NCI-H128 (cell line): ENCODE measurements around the gene DOCK3.
"Not testable (repeated sequence)": the region's sequence is repeated elsewhere in the genome, so short reads cannot be mapped to it uniquely, and the experiment has no call there.

Experiments
- DNase-seq: peaks from one replicate; lab custom pipeline; 2025; ENCODE audit not compliant: unreplicated experiment; lab: John Stamatoyannopoulos, UW

DOCK3 gene

DNA sequence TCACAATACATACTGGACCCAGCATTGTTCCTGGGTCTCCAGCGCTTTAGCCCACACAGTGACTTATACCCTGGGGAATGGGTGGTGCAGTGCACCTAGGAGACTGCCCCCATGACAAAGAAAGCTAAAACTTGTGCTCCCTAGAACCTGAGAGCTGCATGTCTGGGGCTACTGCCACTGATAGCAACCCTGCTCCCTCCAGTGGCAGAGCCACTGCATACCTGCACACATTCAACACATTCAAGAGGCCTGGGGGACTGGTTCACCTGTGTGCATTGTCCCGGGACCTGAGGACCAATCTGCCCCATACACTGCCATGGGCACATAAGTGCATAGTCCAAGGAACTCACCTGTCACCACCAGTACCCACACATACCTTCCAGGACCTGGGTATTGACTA, 407.6 kb downstream of the DOCK3 start:
- no peak for DNase-seq

GRCh38 chr3:51083490-51083889, 408.8 kb downstream of the DOCK3 start:
- DNase-seq: no peak

GRCh38 chr3:51092141-51092540, 417.4 kb downstream of the DOCK3 start:
- not testable (repeated sequence) for DNase-seq

DNA sequence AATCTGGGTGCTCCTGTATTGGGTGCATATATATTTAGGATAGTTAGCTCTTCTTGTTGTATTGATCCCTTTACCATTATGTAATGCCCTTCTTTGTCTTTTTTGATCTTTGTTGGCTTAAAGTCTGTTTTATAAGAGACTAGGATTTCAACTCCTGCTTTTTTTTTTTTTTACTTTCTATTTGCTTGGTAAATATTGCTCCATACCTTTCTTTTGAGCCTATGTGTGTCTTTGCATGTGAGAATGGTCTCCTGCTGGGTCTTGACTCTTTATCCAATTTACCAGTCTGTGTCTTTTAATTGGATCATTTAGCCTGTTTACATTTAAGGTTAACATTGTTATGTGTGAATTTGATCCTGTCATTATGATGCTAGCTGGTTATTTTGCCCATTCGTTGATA, 420.1 kb downstream of the DOCK3 start:
- DNase-seq: not testable (repeated sequence)

- DNase-seq: peak; percentile 3
Measured at GRCh38 chr3:51099794-51100535, 425.2 kb downstream of the DOCK3 start.

DNA sequence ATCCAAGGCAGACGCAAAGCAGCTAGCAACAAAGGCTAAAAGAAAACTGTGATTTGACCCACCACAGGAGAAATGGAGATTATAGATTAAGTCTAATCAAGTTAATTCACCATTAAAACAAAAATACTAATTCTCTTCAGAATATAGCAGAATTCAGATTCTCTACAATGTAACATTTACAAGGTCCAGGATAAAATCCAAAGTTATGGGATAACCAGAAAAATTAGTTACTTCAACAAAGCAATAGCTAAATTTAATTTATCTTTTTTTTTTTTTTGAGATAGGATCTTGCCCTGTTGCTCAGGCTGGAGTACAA, 425.8 kb downstream of the DOCK3 start:
- no peak for DNase-seq

DNA sequence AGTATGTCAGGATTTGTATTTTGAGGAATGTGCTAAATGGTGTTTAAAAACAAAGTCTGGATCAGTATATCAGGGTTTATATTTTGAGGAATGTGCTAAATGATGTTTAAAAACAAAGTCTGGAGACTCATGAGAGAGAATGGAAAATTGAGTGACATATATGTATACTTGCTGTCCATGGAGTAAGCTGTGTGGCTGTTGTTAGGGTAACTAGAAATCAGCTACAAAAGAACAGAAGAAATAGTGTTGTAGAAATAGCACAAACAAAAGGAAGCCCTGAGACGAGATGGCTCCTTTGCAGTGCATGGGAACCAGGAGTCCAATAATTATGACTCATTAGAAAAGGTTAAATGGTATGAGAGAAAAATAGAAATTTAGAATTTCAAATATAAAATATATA, 427.7 kb downstream of the DOCK3 start:
- DNase-seq: peak; percentile 0

- no peak for DNase-seq
Measured at GRCh38 chr3:51106242-51106876, 431.6 kb downstream of the DOCK3 start.

GRCh38 chr3:51110586-51110985, 435.9 kb downstream of the DOCK3 start:
- DNase-seq: no peak

DNA sequence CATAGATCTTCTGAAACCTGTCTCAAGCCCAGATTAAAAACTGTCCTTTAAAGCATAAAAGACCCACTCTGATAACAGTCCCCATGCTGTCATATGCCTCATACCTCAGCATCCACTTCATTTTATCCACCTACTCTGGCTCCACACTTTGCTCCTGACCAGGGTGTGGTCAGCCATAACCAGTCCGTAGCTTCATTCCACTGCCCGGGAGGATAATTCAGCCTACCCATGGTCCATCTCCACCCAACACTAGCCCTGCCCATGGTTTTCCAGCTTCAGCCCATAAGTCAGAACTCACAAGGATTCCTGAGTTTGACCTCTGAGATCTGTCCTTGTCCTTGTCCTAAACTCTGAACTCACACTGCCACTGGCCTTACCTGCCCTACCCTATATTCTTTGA, 448.2 kb downstream of the DOCK3 start:
- no peak for DNase-seq

DNA sequence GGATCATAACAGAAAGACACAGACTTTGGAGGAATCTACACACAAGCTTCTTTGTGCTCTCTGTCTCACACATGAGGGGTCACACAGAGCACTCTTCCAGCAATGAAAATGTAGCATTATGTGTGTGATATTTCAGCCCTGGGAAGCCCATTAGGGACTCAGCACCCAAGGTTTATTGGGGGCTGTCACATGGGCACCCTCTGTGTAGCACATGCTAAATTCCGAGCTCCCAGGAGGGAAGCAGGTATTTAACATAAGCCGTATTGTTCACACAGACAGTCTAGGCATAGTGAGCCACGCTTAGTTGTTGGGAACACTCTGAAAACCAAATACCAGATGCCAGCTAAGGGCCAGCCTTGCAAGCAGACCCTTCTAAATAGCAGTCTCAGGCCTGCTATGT, 448.8 kb downstream of the DOCK3 start:
- DNase-seq: no peak

- not testable (repeated sequence) for DNase-seq
Measured at GRCh38 chr3:51131607-51132006, 456.9 kb downstream of the DOCK3 start.

- no peak for DNase-seq
Measured at GRCh38 chr3:51137715-51138114, 463.0 kb downstream of the DOCK3 start.

DNA sequence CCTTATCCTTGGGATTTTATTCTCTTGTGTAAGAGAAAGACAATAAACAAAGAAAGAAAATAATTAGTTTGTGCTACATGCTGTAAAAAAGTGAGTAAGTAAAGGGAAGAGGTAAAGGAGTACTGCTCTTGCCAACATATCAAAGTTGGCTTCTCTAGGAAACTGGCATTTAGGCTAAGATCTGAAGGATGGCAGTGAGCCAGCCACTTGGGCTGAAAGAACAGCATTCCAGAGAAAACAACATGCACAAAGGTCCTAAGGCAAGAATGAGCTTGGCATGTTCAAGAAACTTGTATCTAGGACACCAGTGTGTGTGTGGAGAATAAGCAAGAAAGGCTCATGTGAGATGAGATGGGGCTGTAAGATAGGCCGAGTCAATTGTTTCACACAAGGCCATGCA, 464.9 kb downstream of the DOCK3 start:
- no peak for DNase-seq

GRCh38 chr3:51141573-51141972, 466.8 kb downstream of the DOCK3 start:
- no peak for DNase-seq

GRCh38 chr3:51145811-51146585, 471.3 kb downstream of the DOCK3 start:
- no peak for DNase-seq

- DNase-seq: no peak
Measured at GRCh38 chr3:51146781-51147180, 472.1 kb downstream of the DOCK3 start.

- DNase-seq: no peak
Measured at GRCh38 chr3:51156147-51156546, 481.4 kb downstream of the DOCK3 start.

DNA sequence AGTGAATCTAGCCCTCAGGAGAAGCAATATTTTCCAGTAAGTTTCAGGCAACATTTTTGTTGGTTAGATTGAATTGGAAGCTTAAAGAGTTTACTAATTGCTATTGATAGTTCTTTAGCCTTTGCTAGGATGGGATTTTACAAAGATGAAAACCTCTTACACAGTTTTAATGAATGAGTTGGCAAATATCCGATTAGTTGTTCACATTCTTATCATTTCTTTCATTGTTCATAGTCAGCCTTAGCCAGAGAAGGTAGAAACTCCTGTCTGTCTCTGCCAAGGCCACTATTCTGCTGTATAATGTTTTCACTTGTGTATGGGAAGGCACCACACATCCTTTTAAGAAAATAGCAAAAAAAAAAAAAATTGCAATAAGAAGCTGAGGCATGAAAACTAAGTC, 488.3 kb downstream of the DOCK3 start:
- no peak for DNase-seq

- no peak for DNase-seq
Measured at GRCh38 chr3:51173518-51174271, 499.0 kb downstream of the DOCK3 start.

DNA sequence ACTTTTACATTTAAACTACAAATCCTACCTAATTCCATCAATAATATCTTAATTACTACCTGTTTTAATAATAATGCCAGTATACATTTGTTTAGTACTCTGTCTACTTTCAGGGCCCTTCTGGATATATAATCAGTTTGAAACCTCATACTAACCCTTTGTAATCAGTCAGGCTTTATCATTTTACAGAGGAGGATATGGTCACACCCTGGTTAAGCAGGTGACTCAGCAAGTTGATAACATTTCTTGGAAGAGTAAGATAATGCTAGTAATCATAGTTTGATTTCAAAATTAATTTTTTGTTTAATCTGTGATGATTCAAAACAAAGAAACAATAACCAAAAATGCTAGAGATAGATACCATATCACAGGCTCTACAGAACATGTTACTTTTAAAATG, 502.2 kb downstream of the DOCK3 start:
- no peak for DNase-seq
